MM.1S (cell line): Measurements from ENCODE around the gene SKIC2.
"Not testable (repeated sequence)": the region's sequence is repeated elsewhere in the genome, so short reads cannot be mapped to it uniquely, and the experiment has no call there.

Experiments
- DNase-seq: peaks from one replicate; pipeline ENCODE4 v3.0.0-alpha.2; 2015
- H2AFZ ChIP-seq: fragments of 300-600 bp; sonication (generic); 2 replicates; pipeline ENCODE4 v1.6.0; 2016; ENCODE audit warnings: antibody characterized with exemption, low read length
- H3F3A ChIP-seq: fragments of 300-600 bp; sonication (generic); 2 replicates; pipeline ENCODE4 v1.6.1; 2016; ENCODE audit warnings: mild to moderate bottlenecking, antibody characterized with exemption, low read length, moderate library complexity, mixed read lengths; ENCODE audit not compliant: insufficient read depth
- H3K27ac ChIP-seq: fragments of 300-600 bp; sonication (generic); 2 replicates; pipeline ENCODE4 v1.5.1; 2016; ENCODE audit warnings: mild to moderate bottlenecking, low read length
- H3K27me3 ChIP-seq: fragments of 300-600 bp; sonication (generic); replicated peaks from 2 replicates; pipeline ENCODE4 v1.6.0; 2016; ENCODE audit warnings: low read length; ENCODE audit not compliant: insufficient read depth
- H3K36me3 ChIP-seq: fragments of 300-600 bp; sonication (generic); replicated peaks from 2 replicates; pipeline ENCODE4 v1.6.1; 2016; ENCODE audit warnings: mild to moderate bottlenecking, low read length, mixed read lengths; ENCODE audit not compliant: insufficient read depth
- H3K4me1 ChIP-seq: fragments of 300-600 bp; sonication (generic); 2 replicates; pipeline ENCODE4 v1.6.1; 2016; ENCODE audit warnings: low read length, mixed read lengths
- H3K4me2 ChIP-seq: fragments of 300-600 bp; sonication (generic); 2 replicates; pipeline ENCODE4 v1.6.0; 2016; ENCODE audit warnings: low read depth, low read length
- H3K4me3 ChIP-seq: fragments of 300-600 bp; sonication (generic); 2 replicates; pipeline ENCODE4 v1.5.1; 2016; ENCODE audit warnings: low read length, mixed read lengths
- H3K79me2 ChIP-seq: fragments of 300-600 bp; sonication (generic); 2 replicates; pipeline ENCODE4 v1.6.1; 2016; ENCODE audit warnings: mixed run types, low read length, mixed read lengths
- H3K9ac ChIP-seq: fragments of 300-600 bp; sonication (generic); 2 replicates; pipeline ENCODE4 v1.6.1; 2016; ENCODE audit warnings: low read length, mixed read lengths
- H3K9me2 ChIP-seq: fragments of 300-600 bp; sonication (generic); replicated peaks from 2 replicates; pipeline ENCODE4 v1.6.1; 2016; ENCODE audit warnings: mild to moderate bottlenecking, low read length, mixed read lengths; ENCODE audit not compliant: insufficient read depth
- H3K9me3 ChIP-seq: fragments of 300-600 bp; sonication (generic); replicated peaks from 2 replicates; pipeline ENCODE4 v1.6.1; 2016; ENCODE audit warnings: mild to moderate bottlenecking, low read length, mixed read lengths; ENCODE audit not compliant: insufficient read depth
- H4K20me1 ChIP-seq: fragments of 300-600 bp; sonication (generic); 2 replicates; pipeline ENCODE4 v1.6.1; 2016; ENCODE audit warnings: mild to moderate bottlenecking, low read length, moderate library complexity, mixed read lengths; ENCODE audit not compliant: insufficient read depth
- CTCF ChIP-seq: fragments of 300-600 bp; sonication (generic); IDR thresholded peaks from 2 replicates; pipeline ENCODE4 v1.5.1; 2016; ENCODE audit warnings: antibody characterized with exemption, low read length, mixed read lengths
- EZH2 ChIP-seq: fragments of 300-600 bp; sonication (generic); optimal IDR thresholded peaks from 2 replicates; pipeline ENCODE3; 2017; ENCODE audit warnings: low read depth, mild to moderate bottlenecking, antibody characterized with exemption, low read length, mixed read lengths
- EZH2phosphoT487 ChIP-seq: fragments of 300-600 bp; sonication (generic); IDR thresholded peaks from 2 replicates; pipeline ENCODE4 v1.6.1; 2018; ENCODE audit warnings: antibody characterized with exemption, low read length

The SKIC2 gene

GRCh38 chr6:31927863-31928671 lies 30.9 kb upstream of the SKIC2 start:
- Histone ChIP-seq H3K9me2 (no peaks in the 10 kb centered on the region), H3K79me2 (no peaks in the 10 kb centered on the region), H3K36me3 (no peaks in the 10 kb centered on the region), H4K20me1 (no peaks in the 10 kb centered on the region), H3K27me3 (no peaks in the 10 kb centered on the region; the same call in 1 of the 2 replicates), H3K4me1 (no peaks in the 10 kb centered on the region), H2AFZ (peak overlapping the region; percentile 78), H3F3A (no peaks in the 10 kb centered on the region), H3K4me3 (peak overlapping the region; percentile 28; the same call in 1 of the 2 replicates), H3K27ac (no peak overlapping the region), H3K4me2 (peak overlapping the region; percentile 31), H3K9me3 (no peaks in the 10 kb centered on the region), H3K9ac (no peak overlapping the region)
- TF ChIP-seq CTCF (no peak), EZH2phosphoT487 (no peak), EZH2 (no peak)
- DNase-seq: no peak

- DNase-seq: no peak
- Histone ChIP-seq H3K4me2 (no peak overlapping the region), H3K27ac (no peak overlapping the region), H3K9me2 (no peaks in the 10 kb centered on the region), H3K9ac (no peak overlapping the region), H3K9me3 (no peaks in the 10 kb centered on the region), H3K36me3 (no peaks in the 10 kb centered on the region), H2AFZ (no peak overlapping the region), H3K4me1 (no peaks in the 10 kb centered on the region), H4K20me1 (no peaks in the 10 kb centered on the region), H3K27me3 (no peaks in the 10 kb centered on the region; the same call in 1 of the 2 replicates), H3K79me2 (no peaks in the 10 kb centered on the region), H3K4me3 (no peak overlapping the region), H3F3A (no peaks in the 10 kb centered on the region)
- TF ChIP-seq EZH2: no peak
- no peak for TF ChIP-seq EZH2phosphoT487
- TF ChIP-seq CTCF: no peak
These were observed 30.4 kb upstream of the SKIC2 start for GRCh38 chr6:31928672-31928939.

GRCh38 chr6:31930962-31931361 lies 28.0 kb upstream of the SKIC2 start:
- Histone ChIP-seq H3K4me3 (no peak overlapping the region), H3K4me1 (no peaks in the 10 kb centered on the region), H2AFZ (no peak overlapping the region), H3K36me3 (no peaks in the 10 kb centered on the region), H3K4me2 (no peak overlapping the region), H3K9me3 (no peaks in the 10 kb centered on the region), H3F3A (no peaks in the 10 kb centered on the region), H4K20me1 (no peaks in the 10 kb centered on the region), H3K9me2 (no peaks in the 10 kb centered on the region), H3K27ac (no peak overlapping the region), H3K79me2 (no peaks in the 10 kb centered on the region), H3K27me3 (no peaks in the 10 kb centered on the region; the same call in 1 of the 2 replicates), H3K9ac (no peak overlapping the region)
- no peak for DNase-seq
- TF ChIP-seq CTCF (no peak), EZH2phosphoT487 (no peak), EZH2 (no peak)

GRCh38 chr6:31932137-31932536 lies 26.8 kb upstream of the SKIC2 start:
- not testable (repeated sequence) for DNase-seq, H3K9me3 ChIP-seq, H3K4me2 ChIP-seq, H3K79me2 ChIP-seq, H3K9ac ChIP-seq, H2AFZ ChIP-seq, H3K4me3 ChIP-seq, H3F3A ChIP-seq, H4K20me1 ChIP-seq, H3K36me3 ChIP-seq, H3K27ac ChIP-seq, H3K4me1 ChIP-seq, H3K9me2 ChIP-seq, H3K27me3 ChIP-seq
